T-cell (primary cell): Measurements from ENCODE around the gene TCF7L1. TPM values are rescaled to one million over a fixed set of nuclear protein-coding genes. Genes with fewer than 3 reads are reported as not detected.
"Not testable (repeated sequence)": the region's sequence is repeated elsewhere in the genome, so short reads cannot be mapped to it uniquely, and the experiment has no call there.

Experiments used
- ATAC-seq, 4 experiments: fragments of 200-7000 bp in 3 of 4; fragments of 150-1000 bp in 1 of 4; cut with Tn5 transposase; replicated peaks in 1 of 4; 1 replicate in 3 of 4; 2 replicates in 1 of 4; pipeline ENCODE4 v1.10.0; 2021; ENCODE audit warnings: moderate library complexity in 3 of 4, mild to moderate bottlenecking in 2 of 4, moderate number of reproducible peaks in 1 of 4
- CTCF ChIA-PET, 2 donors: fragments of 300-600 bp; sonication (Branson Sonifier 250); formaldehyde crosslinking; loops; one replicate each; lab custom pipeline; 2022; ENCODE audit warnings: antibody characterized with exemption in 2 of 2; lab: Charles Lee
- POLR2A ChIA-PET, 2 donors: fragments of 300-600 bp; sonication (Branson Sonifier 250); formaldehyde crosslinking; loops; one replicate each; lab custom pipeline; 2022; ENCODE audit warnings: antibody characterized with exemption in 2 of 2; lab: Charles Lee
- DNase-seq, 35 experiments: peaks; one replicate each; pipeline versions ENCODE4 v3.0.0 to v3.0.0-alpha.2; 2013 to 2023
- H3K27ac ChIP-seq: one replicate; pipeline ENCODE4 v1.5.1; 2013; ENCODE audit warnings: low read length
- H3K27me3 ChIP-seq, 2 experiments: replicated peaks in 1 of 2; 1 replicate in 1 of 2; 2 replicates in 1 of 2; pipeline versions ENCODE4 v1.6.1 to v1.7.0; 2013; ENCODE audit warnings: low read length in 1 of 2, mixed read lengths in 1 of 2; ENCODE audit not compliant: control insufficient read depth in 2 of 2, insufficient read depth in 2 of 2; ENCODE audit errors: extremely low read depth in 1 of 2
- H3K36me3 ChIP-seq, 2 donors: 1 replicate in 1 of 2; 2 replicates in 1 of 2; pipeline versions ENCODE4 v1.6.1 to v1.7.0; 2013; ENCODE audit warnings: low read length in 1 of 2; ENCODE audit not compliant: control insufficient read depth in 2 of 2, insufficient read depth in 1 of 2; ENCODE audit errors: extremely low read depth in 1 of 2
- H3K4me1 ChIP-seq, 2 experiments: 1 replicate in 1 of 2; 2 replicates in 1 of 2; pipeline versions ENCODE4 v1.6.1 to v1.7.0; 2013; ENCODE audit warnings: low read length in 2 of 2, mixed read lengths in 1 of 2; ENCODE audit not compliant: insufficient read depth in 2 of 2, control insufficient read depth in 1 of 2; ENCODE audit errors: extremely low read depth in 1 of 2
- H3K4me3 ChIP-seq, 2 donors: 1 replicate in 1 of 2; 2 replicates in 1 of 2; pipeline versions ENCODE4 v1.5.1 to v1.7.0; 2013; ENCODE audit warnings: mild to moderate bottlenecking in 2 of 2, low read length in 1 of 2, moderate library complexity in 1 of 2; ENCODE audit not compliant: control insufficient read depth in 1 of 2; ENCODE audit errors: extremely low read depth in 1 of 2
- H3K9me3 ChIP-seq: 2 replicates; pipeline ENCODE4 v1.7.0; 2013
- H3K27ac Mint-ChIP-seq, 2 donors: one replicate each; pipeline ENCODE4 v1.8.0; 2020 to 2021; ENCODE audit warnings: mild to moderate bottlenecking in 2 of 2, mixed read lengths in 2 of 2
- H3K27me3 Mint-ChIP-seq, 2 donors: one replicate each; pipeline ENCODE4 v1.8.0; 2021 to 2022; ENCODE audit warnings: mixed read lengths in 2 of 2
- H3K36me3 Mint-ChIP-seq: one replicate; pipeline ENCODE4 v1.8.0; 2021; ENCODE audit warnings: mixed read lengths
- H3K4me1 Mint-ChIP-seq, 3 donors: one replicate each; pipeline ENCODE4 v1.8.0; 2020 to 2022; ENCODE audit warnings: mixed read lengths in 3 of 3, mild to moderate bottlenecking in 1 of 3
- H3K4me3 Mint-ChIP-seq, 3 donors: one replicate each; pipeline ENCODE4 v1.8.0; 2020 to 2022; ENCODE audit warnings: mild to moderate bottlenecking in 3 of 3, mixed read lengths in 3 of 3, moderate library complexity in 3 of 3
- H3K9me3 Mint-ChIP-seq, 3 donors: one replicate each; pipeline ENCODE4 v1.8.0; 2020 to 2022; ENCODE audit warnings: mixed read lengths in 3 of 3
- WGBS: methylation state at CpG from one replicate; pipeline ENCODE4 v1.1.5; 2013; ENCODE audit warnings: missing lambda C conversion rate; ENCODE audit not compliant: insufficient coverage; 5-methylcytosine and 5-hydroxymethylcytosine counted together
- total RNA-seq, 35 experiments: library from RNA in 6 of 35; stranded (reverse) in 6 of 35; fragments of 120-200 nt in 1 of 35; gene quantifications; one replicate each; pipeline versions ENCODE4 v1.2.1 to v1.2.4 and lab custom pipeline; 2013 to 2026

TCF7L1 gene
- total RNA-seq, 5 donors from 2014 or later (not counting 1 experiment from before 2014, with no cell fraction given): 0.07 to 0.16 (median 0.15) TPM; not detected in 2

GRCh38 chr2:85209887-85210286 lies 76.7 kb downstream of the TCF7L1 start:
- no peak overlapping the region for H3K27ac Mint-ChIP-seq

GRCh38 chr2:85210511-85210910 lies 77.3 kb downstream of the TCF7L1 start:
- no peak overlapping the region for H3K4me3 ChIP-seq
- Mint-ChIP-seq H3K9me3 (no peaks in the 10 kb centered on the region), H3K27me3 (peaks cover 24 to 42% of the 10 kb centered on the region in 2 donors), H3K36me3 (no peaks in the 10 kb centered on the region), H3K4me3 (no peak overlapping the region), H3K4me1 (no peaks in the 10 kb centered on the region), H3K27ac (no peak overlapping the region)
- no peak overlapping the region for H3K27ac ChIP-seq
- DNase-seq (no peak), ATAC-seq (no peak)
- no peaks in the 10 kb centered on the region for H3K9me3 ChIP-seq
- no peaks in the 10 kb centered on the region for H3K4me1 ChIP-seq
- ChIA-PET CTCF (no interaction called here), POLR2A (no interaction called here)
- peaks cover 0 to 28% of the 10 kb centered on the region in 2 experiments for H3K27me3 ChIP-seq
- WGBS: no CpG with 5 or more reads among the region's 7 CpGs
- H3K36me3 ChIP-seq: no peaks in the 10 kb centered on the region

More at GRCh38 chr2:85209887-85210286, 76.7 kb downstream of the TCF7L1 start:
- no peaks in the 10 kb centered on the region for H3K9me3 Mint-ChIP-seq
- CTCF ChIA-PET: no interaction called here
- Histone ChIP-seq H3K4me1 (no peaks in the 10 kb centered on the region), H3K9me3 (no peaks in the 10 kb centered on the region), H3K4me3 (no peak overlapping the region), H3K27ac (no peak overlapping the region), H3K36me3 (no peaks in the 10 kb centered on the region), H3K27me3 (peaks cover 0 to 25% of the 10 kb centered on the region in 2 experiments)
- POLR2A ChIA-PET: no interaction called here
- H3K36me3 Mint-ChIP-seq: no peaks in the 10 kb centered on the region
- H3K4me3 Mint-ChIP-seq: no peak overlapping the region
- 67% methylated on average over 1 of the region's 1 CpG for WGBS
- H3K4me1 Mint-ChIP-seq: no peaks in the 10 kb centered on the region
- ATAC-seq (no peak), DNase-seq (no peak)
- peaks cover 24 to 38% of the 10 kb centered on the region in 2 donors for H3K27me3 Mint-ChIP-seq

- 88% methylated on average over 1 of the region's 9 CpGs for WGBS
- H3K9me3 ChIP-seq, DNase-seq, CTCF ChIA-PET, H3K4me3 ChIP-seq, H3K27ac Mint-ChIP-seq, H3K9me3 Mint-ChIP-seq, H3K27ac ChIP-seq, ATAC-seq, H3K4me3 Mint-ChIP-seq, H3K4me1 Mint-ChIP-seq, H3K4me1 ChIP-seq, H3K36me3 ChIP-seq, H3K36me3 Mint-ChIP-seq: not testable (repeated sequence)
- POLR2A ChIA-PET: interaction anchor here in 1 of 2 donors (0.6 kb wide), 1 partner anchor 239 kb away, joined by 4 read pairs; no protein-coding TSS in a partner anchor
- peaks cover under 1 to 36% of the 10 kb centered on the region in 2 experiments for H3K27me3 ChIP-seq
- peaks cover 27 to 48% of the 10 kb centered on the region in 2 donors for H3K27me3 Mint-ChIP-seq
Measured at GRCh38 chr2:85211606-85212005, 78.4 kb downstream of the TCF7L1 start.

GRCh38 chr2:85212841-85213240 lies 79.6 kb downstream of the TCF7L1 start:
- H3K27me3 Mint-ChIP-seq: peaks cover 32 to 52% of the 10 kb centered on the region in 2 donors
- H3K4me3 Mint-ChIP-seq: no peak overlapping the region
- no peak overlapping the region for H3K27ac ChIP-seq
- ATAC-seq: no peak
- H3K27me3 ChIP-seq: peaks cover 4 to 39% of the 10 kb centered on the region in 2 experiments
- no peaks in the 10 kb centered on the region for H3K4me1 ChIP-seq
- H3K9me3 ChIP-seq: no peaks in the 10 kb centered on the region
- DNase-seq: no peak
- no peaks in the 10 kb centered on the region for H3K36me3 ChIP-seq
- ChIA-PET CTCF (no interaction called here), POLR2A (no interaction called here)
- no peaks in the 10 kb centered on the region for H3K9me3 Mint-ChIP-seq
- no peaks in the 10 kb centered on the region for H3K36me3 Mint-ChIP-seq
- no peak overlapping the region for H3K27ac Mint-ChIP-seq
- no peak overlapping the region for H3K4me3 ChIP-seq
- H3K4me1 Mint-ChIP-seq: no peaks in the 10 kb centered on the region
- WGBS: 36% methylated on average over 3 of the region's 3 CpGs

GRCh38 chr2:85213404-85213803 lies 80.2 kb downstream of the TCF7L1 start:
- no peak overlapping the region for H3K27ac Mint-ChIP-seq
- no peak overlapping the region for H3K4me3 ChIP-seq
- H3K27ac ChIP-seq: no peak overlapping the region
- POLR2A ChIA-PET: no interaction called here
- ATAC-seq: no peak
- DNase-seq: no peak
- peaks cover 4 to 42% of the 10 kb centered on the region in 2 experiments for H3K27me3 ChIP-seq
- no peaks in the 10 kb centered on the region for H3K36me3 ChIP-seq
- WGBS: no CpG with 5 or more reads among the region's 2 CpGs
- no peaks in the 10 kb centered on the region for H3K4me1 Mint-ChIP-seq
- CTCF ChIA-PET: no interaction called here
- no peak overlapping the region for H3K4me3 Mint-ChIP-seq
- H3K4me1 ChIP-seq: no peaks in the 10 kb centered on the region
- peaks cover 32 to 52% of the 10 kb centered on the region in 2 donors for H3K27me3 Mint-ChIP-seq
- no peaks in the 10 kb centered on the region for H3K9me3 ChIP-seq
- H3K9me3 Mint-ChIP-seq: no peaks in the 10 kb centered on the region
- no peaks in the 10 kb centered on the region for H3K36me3 Mint-ChIP-seq

- H3K27me3 ChIP-seq: peaks cover 4 to 42% of the 10 kb centered on the region in 2 experiments
- peaks cover 32 to 56% of the 10 kb centered on the region in 2 donors for H3K27me3 Mint-ChIP-seq
- ATAC-seq (no peak), DNase-seq (no peak)
- WGBS: 37% methylated on average over 5 of the region's 15 CpGs
- H3K4me3 ChIP-seq: no peak overlapping the region
- no peaks in the 10 kb centered on the region for H3K36me3 ChIP-seq
- no peak overlapping the region for H3K27ac ChIP-seq
- H3K4me1 ChIP-seq: no peaks in the 10 kb centered on the region
- H3K36me3 Mint-ChIP-seq: no peaks in the 10 kb centered on the region
- no peaks in the 10 kb centered on the region for H3K9me3 Mint-ChIP-seq
- H3K4me3 Mint-ChIP-seq: no peak overlapping the region
- no peaks in the 10 kb centered on the region for H3K9me3 ChIP-seq
- ChIA-PET CTCF (no interaction called here), POLR2A (no interaction called here)
- no peaks in the 10 kb centered on the region for H3K4me1 Mint-ChIP-seq
- no peak overlapping the region for H3K27ac Mint-ChIP-seq
Measured at GRCh38 chr2:85213901-85214512, 80.8 kb downstream of the TCF7L1 start.
